ENCODE results near the gene ANO9. TPM values are rescaled to one million over a fixed set of nuclear protein-coding genes. Genes with fewer than 3 reads are reported as not detected.
"Not testable (repeated sequence)": the region's sequence is repeated elsewhere in the genome, so short reads cannot be mapped to it uniquely, and the experiment has no call there.

The ANO9 gene
- total RNA-seq, 1 experiment from 2014 or later = 0.73 TPM

- not testable (repeated sequence) for H3K36me3 ChIP-seq; H3K27me3 ChIP-seq; H3K27ac ChIP-seq; DNase-seq; H3K4me1 ChIP-seq; H3K4me3 ChIP-seq; H3K9me3 ChIP-seq (replicated peaks)
Measured at GRCh38 chr11:411520-411919, 30.3 kb downstream of the ANO9 start.

GRCh38 chr11:410711-411110, 31.1 kb downstream of the ANO9 start:
- not testable (repeated sequence) for H3K4me1 ChIP-seq; H3K4me3 ChIP-seq; H3K27me3 ChIP-seq; H3K9me3 ChIP-seq (replicated peaks); DNase-seq; H3K27ac ChIP-seq; H3K36me3 ChIP-seq

GRCh38 chr11:409600-410483, 32.0 kb downstream of the ANO9 start:
- Histone ChIP-seq H3K9me3 (replicated peaks) (no peaks in the 10 kb centered on the region), H3K36me3 (no peaks in the 10 kb centered on the region), H3K4me3 (no peak overlapping the region), H3K27ac (no peak overlapping the region), H3K4me1 (no peaks in the 10 kb centered on the region), H3K27me3 (no peaks in the 10 kb centered on the region)
- DNase-seq = no peak

- no peaks in the 10 kb centered on the region for H3K9me3 ChIP-seq (replicated peaks)
- H3K36me3 ChIP-seq = no peaks in the 10 kb centered on the region
- H3K27ac ChIP-seq = no peak overlapping the region
- no peaks in the 10 kb centered on the region for H3K27me3 ChIP-seq
- no peak for DNase-seq
- no peak overlapping the region for H3K4me3 ChIP-seq
- no peaks in the 10 kb centered on the region for H3K4me1 ChIP-seq
Measured at GRCh38 chr11:409008-409599, 32.7 kb downstream of the ANO9 start.

GRCh38 chr11:408154-409007, 33.4 kb downstream of the ANO9 start:
- Histone ChIP-seq H3K9me3 (replicated peaks) (no peaks in the 10 kb centered on the region), H3K4me3 (no peak overlapping the region), H3K36me3 (no peaks in the 10 kb centered on the region), H3K27ac (no peak overlapping the region), H3K4me1 (no peaks in the 10 kb centered on the region), H3K27me3 (no peaks in the 10 kb centered on the region)
- DNase-seq = no peak

- H3K36me3 ChIP-seq = no peaks in the 10 kb centered on the region
- H3K9me3 ChIP-seq (replicated peaks) = no peaks in the 10 kb centered on the region
- H3K27me3 ChIP-seq = no peaks in the 10 kb centered on the region
- H3K27ac ChIP-seq = no peak overlapping the region
- DNase-seq = no peak
- H3K4me1 ChIP-seq = no peaks in the 10 kb centered on the region
- no peak overlapping the region for H3K4me3 ChIP-seq
Measured at GRCh38 chr11:407651-408123, 34.1 kb downstream of the ANO9 start.

- Histone ChIP-seq H3K36me3 (no peaks in the 10 kb centered on the region), H3K27me3 (no peaks in the 10 kb centered on the region), H3K27ac (no peak overlapping the region), H3K9me3 (replicated peaks) (no peaks in the 10 kb centered on the region), H3K4me3 (no peak overlapping the region), H3K4me1 (no peaks in the 10 kb centered on the region)
- DNase-seq = no peak
Measured at GRCh38 chr11:406796-407650, 34.8 kb downstream of the ANO9 start.

GRCh38 chr11:405954-406795, 35.6 kb downstream of the ANO9 start:
- Histone ChIP-seq H3K9me3 (replicated peaks) (no peaks in the 10 kb centered on the region), H3K4me3 (no peak overlapping the region), H3K36me3 (no peaks in the 10 kb centered on the region), H3K4me1 (no peaks in the 10 kb centered on the region), H3K27ac (no peak overlapping the region), H3K27me3 (no peaks in the 10 kb centered on the region)
- no peak for DNase-seq

GRCh38 chr11:405323-405953, 36.4 kb downstream of the ANO9 start:
- H3K4me3 ChIP-seq = no peak overlapping the region
- no peaks in the 10 kb centered on the region for H3K9me3 ChIP-seq (replicated peaks)
- H3K4me1 ChIP-seq = no peaks in the 10 kb centered on the region
- H3K27me3 ChIP-seq = no peaks in the 10 kb centered on the region
- no peak for DNase-seq
- no peak overlapping the region for H3K27ac ChIP-seq
- H3K36me3 ChIP-seq = no peaks in the 10 kb centered on the region

GRCh38 chr11:404551-405264, 37.1 kb downstream of the ANO9 start:
- Histone ChIP-seq H3K27me3 (no peaks in the 10 kb centered on the region), H3K9me3 (replicated peaks) (no peaks in the 10 kb centered on the region), H3K36me3 (no peaks in the 10 kb centered on the region), H3K27ac (no peak overlapping the region), H3K4me3 (no peak overlapping the region), H3K4me1 (no peaks in the 10 kb centered on the region)
- no peak for DNase-seq

GRCh38 chr11:403761-404431, 37.9 kb downstream of the ANO9 start:
- Histone ChIP-seq H3K4me3 (no peak overlapping the region), H3K27me3 (no peaks in the 10 kb centered on the region)

GRCh38 chr11:403021-403760, 38.6 kb downstream of the ANO9 start:
- Histone ChIP-seq H3K4me1 (no peaks in the 10 kb centered on the region), H3K27ac (no peak overlapping the region), H3K4me3 (no peak overlapping the region), H3K36me3 (no peaks in the 10 kb centered on the region), H3K27me3 (no peaks in the 10 kb centered on the region), H3K9me3 (replicated peaks) (no peaks in the 10 kb centered on the region)
- DNase-seq = no peak

More at GRCh38 chr11:403761-404431, 37.9 kb downstream of the ANO9 start:
- Histone ChIP-seq H3K27ac (no peak overlapping the region), H3K36me3 (no peaks in the 10 kb centered on the region), H3K4me1 (no peaks in the 10 kb centered on the region), H3K9me3 (replicated peaks) (no peaks in the 10 kb centered on the region)
- DNase-seq = no peak
